ENCODE measurements around the gene YAE1.

DNA sequence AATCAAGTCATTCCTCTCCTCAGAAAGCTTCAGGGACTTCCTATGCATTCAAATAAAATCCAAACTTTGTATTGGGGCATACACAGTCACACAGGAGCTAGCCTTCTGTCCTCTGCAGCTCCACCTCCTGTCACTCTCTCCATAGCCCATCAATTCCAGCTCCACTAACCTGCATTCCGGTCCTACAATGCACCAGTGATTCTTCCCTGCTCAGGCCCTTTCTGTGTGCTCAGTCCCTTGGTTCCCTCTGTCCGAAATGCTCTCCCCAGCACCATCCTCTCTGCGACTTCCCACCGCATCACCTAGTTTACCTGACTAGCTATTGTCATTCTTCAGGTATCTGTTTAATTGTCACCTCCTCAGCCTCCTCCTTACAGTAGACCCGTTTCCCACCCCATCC is 26.4 kb upstream of the YAE1 start:
- TF ChIP-seq CTCF (IDR thresholded peaks at IDR 0.05) (no peak), POLR2A (IDR thresholded peaks at IDR 0.05) (no peak)
